ENCODE measurements around the gene CYSLTR1. TPM values are rescaled to one million over a fixed set of nuclear protein-coding genes. Genes with fewer than 3 reads are reported as not detected.

Gene CYSLTR1
- 0.07 TPM in 1 of 2 replicates, not detected in the other for total RNA-seq

- TF ChIP-seq CTCF (conservative IDR thresholded peaks at IDR 0.05; ENCODE audit: low read depth, low read length) = no peak
- DNase-seq (ENCODE audit: low read depth) = no peak
- H3K4me3 ChIP-seq (ENCODE audit: low read depth, low read length) = no peak within 1 kb of the TSS
These were observed at the start of gene CYSLTR1 for GRCh38 chrX:78327370-78328086. Gene CYSLTR1, minus strand, starts transcription at chrX:78327611. Its CDS starts 53,865 bp downstream, at chrX:78273746.

- H3K4me3 ChIP-seq (ENCODE audit: low read depth, low read length) = no peak overlapping the region
- no peak for TF ChIP-seq CTCF (conservative IDR thresholded peaks at IDR 0.05; ENCODE audit: low read depth, low read length)
- DNase-seq (ENCODE audit: low read depth) = no peak
These were observed 49.8 kb upstream of the CYSLTR1 start for GRCh38 chrX:78377186-78377585.

GRCh38 chrX:78375894-78376293 is 48.5 kb upstream of the CYSLTR1 start:
- no peak for DNase-seq (ENCODE audit: low read depth)

GRCh38 chrX:78366576-78366975 is 39.2 kb upstream of the CYSLTR1 start:
- DNase-seq (ENCODE audit: low read depth) = no peak
- no peak overlapping the region for H3K4me3 ChIP-seq (ENCODE audit: low read depth, low read length)
- TF ChIP-seq CTCF (conservative IDR thresholded peaks at IDR 0.05; ENCODE audit: low read depth, low read length) = no peak

More at GRCh38 chrX:78375894-78376293, 48.5 kb upstream of the CYSLTR1 start:
- no peak for TF ChIP-seq CTCF (conservative IDR thresholded peaks at IDR 0.05; ENCODE audit: low read depth, low read length)
- no peak overlapping the region for H3K4me3 ChIP-seq (ENCODE audit: low read depth, low read length)

- no peak for TF ChIP-seq CTCF (conservative IDR thresholded peaks at IDR 0.05; ENCODE audit: low read depth, low read length)
- no peak overlapping the region for H3K4me3 ChIP-seq (ENCODE audit: low read depth, low read length)
- DNase-seq (ENCODE audit: low read depth) = no peak
These were observed 30.1 kb upstream of the CYSLTR1 start for GRCh38 chrX:78357342-78358055.

GRCh38 chrX:78333521-78333920 is 6.1 kb upstream of the CYSLTR1 start:
- no peak overlapping the region for H3K4me3 ChIP-seq (ENCODE audit: low read depth, low read length)
- TF ChIP-seq CTCF (conservative IDR thresholded peaks at IDR 0.05; ENCODE audit: low read depth, low read length) = no peak
- DNase-seq (ENCODE audit: low read depth) = no peak

All from epithelial cell of proximal tubule (primary cell).